GM23248 (cell line): ENCODE data around the gene FAM229A. TPM values are rescaled to one million over a fixed set of nuclear protein-coding genes. Genes with fewer than 3 reads are reported as not detected.

Source experiments
- DNase-seq: peaks from one replicate; pipeline ENCODE4 v3.0.0-alpha.2; 2015
- H2AFZ ChIP-seq: fragments of 200-600 bp; sonication (generic); 2 replicates; pipeline ENCODE4 v1.6.1; 2016; ENCODE audit warnings: antibody characterized with exemption
- H3F3A ChIP-seq: fragments of 200-600 bp; sonication (generic); 2 replicates; pipeline ENCODE4 v1.6.1; 2016; ENCODE audit warnings: mild to moderate bottlenecking, antibody characterized with exemption, mixed run types; ENCODE audit not compliant: insufficient read depth
- H3K27ac ChIP-seq: fragments of 200-600 bp; sonication (generic); 2 replicates; pipeline ENCODE4 v1.5.1; 2016; ENCODE audit warnings: mild to moderate bottlenecking
- H3K27me3 ChIP-seq: fragments of 200-600 bp; sonication (generic); replicated peaks from 2 replicates; pipeline ENCODE4 v1.6.1; 2016; ENCODE audit warnings: mild to moderate bottlenecking; ENCODE audit not compliant: insufficient read depth
- H3K36me3 ChIP-seq: fragments of 200-600 bp; sonication (generic); 2 replicates; pipeline ENCODE4 v1.6.1; 2016; ENCODE audit warnings: low read depth, mild to moderate bottlenecking
- H3K4me1 ChIP-seq: fragments of 200-600 bp; sonication (generic); 2 replicates; pipeline ENCODE4 v1.6.1; 2016; ENCODE audit warnings: mild to moderate bottlenecking; ENCODE audit not compliant: insufficient read depth
- H3K4me2 ChIP-seq: fragments of 200-600 bp; sonication (generic); one replicate; pipeline ENCODE4 v1.6.1; 2016; ENCODE audit warnings: mild to moderate bottlenecking; ENCODE audit not compliant: unreplicated experiment
- H3K4me3 ChIP-seq: fragments of 200-600 bp; sonication (generic); 2 replicates; pipeline ENCODE4 v1.5.1; 2016; ENCODE audit warnings: mild to moderate bottlenecking
- H3K79me2 ChIP-seq: fragments of 200-600 bp; sonication (generic); 2 replicates; pipeline ENCODE4 v1.6.1; 2016; ENCODE audit warnings: mild to moderate bottlenecking; ENCODE audit not compliant: insufficient read depth
- H3K9ac ChIP-seq: fragments of 200-600 bp; sonication (generic); 2 replicates; pipeline ENCODE4 v1.6.1; 2016; ENCODE audit warnings: mild to moderate bottlenecking
- H3K9me2 ChIP-seq: fragments of 200-600 bp; sonication (generic); 2 replicates; pipeline ENCODE4 v1.6.1; 2016; ENCODE audit warnings: mixed run types, mild to moderate bottlenecking, moderate library complexity; ENCODE audit not compliant: insufficient read depth
- H3K9me3 ChIP-seq: fragments of 200-600 bp; sonication (generic); one replicate; pipeline ENCODE4 v1.6.1; 2017; ENCODE audit warnings: low read depth
- H4K20me1 ChIP-seq: fragments of 200-600 bp; sonication (generic); 2 replicates; pipeline ENCODE4 v1.6.0; 2016; ENCODE audit not compliant: insufficient read depth
- EZH2 ChIP-seq: fragments of 200-600 bp; sonication (generic); IDR thresholded peaks from 2 replicates; pipeline ENCODE4 v1.6.1; 2018; ENCODE audit warnings: antibody characterized with exemption, mild to moderate bottlenecking; ENCODE audit not compliant: insufficient read depth, poor library complexity, severe bottlenecking
- EZH2phosphoT487 ChIP-seq: fragments of 200-600 bp; sonication (generic); IDR thresholded peaks from 2 replicates; pipeline ENCODE4 v1.6.1; 2018; ENCODE audit warnings: antibody characterized with exemption, moderate library complexity, mild to moderate bottlenecking, low read depth; ENCODE audit not compliant: insufficient read depth
- WGBS, 2 experiments: methylation state at CpG; one replicate each; pipeline ENCODE4 v1.1.6; 2015 to 2017; ENCODE audit warnings: low lambda C conversion rate in 2 of 2, low coverage in 1 of 2; ENCODE audit errors: missing lambda C conversion rate in 2 of 2; 5-methylcytosine and 5-hydroxymethylcytosine counted together
- in situ Hi-C: fragments of 300-500 bp; cut with MboI; formaldehyde crosslinking; loops from 2 replicates; pipeline ENCODE4 v1.15.0; 2020
- polyA plus RNA-seq: library from polyadenylated mRNA; unstranded; fragments of >200 nt; fragmentation: Nextera tagmentation; extraction: Ambion mirVana; gene quantifications from 2 replicates; pipeline ENCODE4 v1.2.1, GENCODE V29; 2016
- total RNA-seq: library from RNA; depleted of rRNA; stranded (reverse); fragments of >200 nt; shearing (Covaris generic); gene quantifications from 2 replicates; pipeline ENCODE4 v1.2.3, GENCODE V29; 2014

The FAM229A gene
- total and polyA plus RNA-seq, 2 experiments from 2014 or later: 2.9 to 3.2 TPM

DNA sequence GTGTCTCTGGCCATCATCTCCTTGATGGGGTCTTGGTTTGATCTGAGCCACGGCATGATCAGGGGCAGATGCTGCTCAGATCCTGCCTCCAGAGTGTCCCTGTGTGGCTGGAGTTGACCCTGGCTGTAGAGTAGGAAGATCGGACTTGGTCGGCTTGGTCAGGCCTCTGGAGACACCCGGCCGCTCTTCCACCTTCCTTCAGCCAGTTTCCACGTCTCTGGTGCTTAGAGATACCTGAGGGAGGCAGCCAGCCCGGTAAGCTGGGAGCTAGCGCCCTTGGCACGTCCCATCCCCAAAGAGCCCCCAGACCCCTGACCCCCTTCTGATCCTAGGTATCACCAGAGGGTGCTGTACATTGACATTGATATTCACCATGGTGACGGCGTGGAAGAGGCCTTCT, 35.1 kb downstream of the FAM229A start:
- H3K9me3 ChIP-seq: no peaks in the 10 kb centered on the region
- H3F3A ChIP-seq: 0 out of 2 replicates have a peak, but pooled peaks cover 5% of the 10 kb centered on the region
- TF ChIP-seq EZH2phosphoT487 (no peak), EZH2 (no peak)
- H3K27me3 ChIP-seq: no peaks in the 10 kb centered on the region
- H3K4me3 ChIP-seq: no peak overlapping the region
- DNase-seq: no peak
- no peak overlapping the region for H3K4me2 ChIP-seq
- H3K27ac ChIP-seq: no peak overlapping the region
- no peak overlapping the region for H2AFZ ChIP-seq
- in situ Hi-C loops: no loop called here
- H3K4me1 ChIP-seq: no peaks in the 10 kb centered on the region
- WGBS, 2 experiments: 89 to 95% methylated on average over 11 of the region's 11 CpGs
- no peaks in the 10 kb centered on the region for H4K20me1 ChIP-seq
- H3K79me2 ChIP-seq: no peaks in the 10 kb centered on the region
- H3K36me3 ChIP-seq: no peaks in the 10 kb centered on the region; the same call in 1 of the 2 replicates
- no peak overlapping the region for H3K9ac ChIP-seq
- no peaks in the 10 kb centered on the region for H3K9me2 ChIP-seq

DNA sequence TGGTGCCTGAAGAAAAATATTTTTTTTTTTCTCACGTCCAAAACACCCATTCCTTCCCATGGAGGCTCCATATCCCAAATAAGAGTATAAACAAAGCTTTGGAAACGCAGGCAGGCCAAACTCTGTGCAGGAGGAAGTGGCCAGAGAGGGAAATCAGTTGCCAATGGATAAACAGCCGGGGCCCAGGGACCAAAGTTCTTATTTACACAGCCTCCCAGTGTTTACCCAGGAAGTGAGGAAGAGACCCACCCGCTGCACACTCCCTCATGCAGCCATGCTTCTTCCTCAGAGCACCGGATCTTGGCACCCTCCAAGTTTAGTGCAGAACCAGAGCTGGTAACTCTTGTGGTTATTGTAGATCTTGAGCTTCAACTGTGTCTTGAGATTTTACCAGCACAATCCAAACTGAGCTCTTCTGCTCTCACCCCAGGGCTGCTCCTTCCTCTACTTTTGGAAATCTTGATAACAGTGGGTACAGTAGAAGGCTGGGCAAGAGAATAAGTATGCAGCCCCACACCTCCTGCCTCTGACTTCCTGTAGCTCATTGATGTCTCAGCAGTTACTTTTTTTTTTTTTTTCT, 40.5 kb downstream of the FAM229A start:
- Histone ChIP-seq H3K36me3 (no peaks in the 10 kb centered on the region), H3K27me3 (no peaks in the 10 kb centered on the region), H3F3A (no peaks in the 10 kb centered on the region), H3K4me1 (no peaks in the 10 kb centered on the region), H3K4me3 (no peak overlapping the region), H3K27ac (no peak overlapping the region), H3K4me2 (no peak overlapping the region), H3K9me2 (no peaks in the 10 kb centered on the region), H3K9ac (no peak overlapping the region), H3K79me2 (no peaks in the 10 kb centered on the region), H3K9me3 (no peaks in the 10 kb centered on the region), H4K20me1 (no peaks in the 10 kb centered on the region), H2AFZ (no peak overlapping the region)
- TF ChIP-seq EZH2phosphoT487 (no peak), EZH2 (no peak)
- WGBS, 2 experiments: 76 to 79% methylated on average over 5 of the region's 5 CpGs
- no peak for DNase-seq
- in situ Hi-C loops: no loop called here

- H3K27ac ChIP-seq: no peak overlapping the region
- no peak overlapping the region for H3K9ac ChIP-seq
- no peaks in the 10 kb centered on the region for H3K9me3 ChIP-seq
- H3K4me3 ChIP-seq: no peak overlapping the region
- H3K27me3 ChIP-seq: no peaks in the 10 kb centered on the region
- in situ Hi-C loops: no loop called here
- H3K79me2 ChIP-seq: peaks cover 10% of the 10 kb centered on the region
- DNase-seq: no peak
- no peaks in the 10 kb centered on the region for H3K36me3 ChIP-seq
- 94 to 97% methylated on average over 10 of the region's 10 CpGs for WGBS, 2 experiments
- no peak for TF ChIP-seq EZH2phosphoT487
- H3K9me2 ChIP-seq: no peaks in the 10 kb centered on the region
- no peaks in the 10 kb centered on the region for H3K4me1 ChIP-seq
- no peak overlapping the region for H2AFZ ChIP-seq
- H4K20me1 ChIP-seq: no peaks in the 10 kb centered on the region
- no peak overlapping the region for H3K4me2 ChIP-seq
- H3F3A ChIP-seq: no peaks in the 10 kb centered on the region
Observed at GRCh38 chr1:32318127-32318869, 44.0 kb downstream of the FAM229A start.

DNA sequence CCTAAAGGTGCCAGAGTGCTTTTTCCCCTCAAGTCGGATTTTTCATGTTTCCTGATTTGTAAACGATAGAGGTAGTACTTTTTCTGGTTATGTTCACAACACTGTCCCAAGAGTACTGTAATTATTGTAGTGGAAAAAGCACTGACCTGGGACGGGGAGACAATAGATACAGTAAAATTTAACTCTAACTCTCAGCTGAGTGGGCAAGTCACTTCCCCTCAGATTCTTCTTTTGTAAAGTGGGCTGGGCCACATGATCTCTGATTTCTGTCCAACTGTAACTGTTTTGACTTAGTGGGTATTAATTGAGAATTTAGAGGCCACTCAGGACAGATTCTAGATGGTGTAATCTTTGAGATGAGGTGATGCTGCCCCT, 45.4 kb downstream of the FAM229A start:
- H3K9me3 ChIP-seq: no peaks in the 10 kb centered on the region
- no peaks in the 10 kb centered on the region for H4K20me1 ChIP-seq
- in situ Hi-C loops: no loop called here
- no peaks in the 10 kb centered on the region for H3K36me3 ChIP-seq
- no peak for DNase-seq
- no peaks in the 10 kb centered on the region for H3K9me2 ChIP-seq
- no peaks in the 10 kb centered on the region for H3K4me1 ChIP-seq
- H3K79me2 ChIP-seq: peaks cover 24% of the 10 kb centered on the region
- H3K27ac ChIP-seq: no peak overlapping the region
- H3K9ac ChIP-seq: no peak overlapping the region
- TF ChIP-seq EZH2: no peak
- no peak for TF ChIP-seq EZH2phosphoT487
- H3K4me2 ChIP-seq: no peak overlapping the region
- WGBS, 2 experiments: 78 to 83% methylated on average over 3 of the region's 3 CpGs
- H3K4me3 ChIP-seq: no peak overlapping the region
- no peak overlapping the region for H2AFZ ChIP-seq
- no peaks in the 10 kb centered on the region for H3F3A ChIP-seq
- H3K27me3 ChIP-seq: no peaks in the 10 kb centered on the region
